Lower leg skin (tissue), 3 donors: ENCODE measurements around the gene MGA.

Experiments
- CTCF ChIP-seq, 3 donors: fragments of 450-650 bp; IDR thresholded peaks; one replicate each; pipeline ENCODE4 v1.5.1; 2016; ENCODE audit warnings: antibody characterized with exemption in 3 of 3, mild to moderate bottlenecking in 3 of 3, moderate library complexity in 2 of 3
- POLR2A ChIP-seq, 2 donors: fragments of 450-650 bp; IDR thresholded peaks; one replicate each; pipeline ENCODE4 v1.6.1; 2016 to 2017; ENCODE audit warnings: antibody characterized with exemption in 2 of 2, mild to moderate bottlenecking in 1 of 2, moderate library complexity in 1 of 2

DNA sequence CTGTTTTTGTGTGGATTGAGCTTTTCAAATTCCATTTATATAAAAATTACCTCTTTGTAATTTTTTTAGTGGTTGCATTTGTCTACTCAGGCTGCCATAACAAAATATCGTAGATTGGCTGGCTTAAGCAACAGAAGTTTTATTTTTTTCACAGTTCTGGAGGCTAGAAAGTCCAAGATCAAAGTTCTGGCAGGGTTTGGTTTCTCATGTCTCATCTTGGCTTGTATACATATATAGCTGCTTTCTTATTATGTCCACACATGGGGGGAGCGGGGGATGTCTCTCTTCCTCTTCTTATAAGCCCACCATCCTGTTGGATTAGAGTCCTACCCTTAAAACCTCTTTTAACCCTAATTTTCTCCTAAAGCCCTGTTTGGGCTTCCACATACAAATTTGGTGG is 28.5 kb downstream of the MGA start:
- TF ChIP-seq CTCF (IDR thresholded peaks at IDR 0.05) (no peak), POLR2A (IDR thresholded peaks at IDR 0.05) (no peak)
